ENCODE measurements around the gene LRP10. TPM values are rescaled to one million over a fixed set of nuclear protein-coding genes. Genes with fewer than 3 reads are reported as not detected.

LRP10 gene
- total RNA-seq, 3 donors from 2014 or later (not counting 1 experiment from before 2014, with no cell fraction given) = 97.8 to 118 (median 102) TPM

GRCh38 chr14:22830443-22831010 lies 41.0 kb upstream of the LRP10 start:
- peaks cover 16% of the 10 kb centered on the region in 2 donors for H3K4me1 Mint-ChIP-seq
- Histone ChIP-seq H3K9me3 (ENCODE audit: control insufficient read depth, insufficient read depth, low read length) (no peaks in the 10 kb centered on the region), H3K4me3 (ENCODE audit: low read length) (peak overlapping the region; percentile 61), H3K36me3 (ENCODE audit: control insufficient read depth, insufficient read depth, low read length) (peaks cover 9% of the 10 kb centered on the region), H3K27ac (ENCODE audit: low read length) (no peak overlapping the region), H3K27me3 (ENCODE audit: control insufficient read depth, insufficient read depth, low read length) (no peaks in the 10 kb centered on the region), H3K4me1 (ENCODE audit: control insufficient read depth, insufficient read depth, low read length) (peaks cover 13% of the 10 kb centered on the region)
- H3K9me3 Mint-ChIP-seq = no peaks in the 10 kb centered on the region
- WGBS (ENCODE audit: insufficient coverage) = 4% methylated on average over 2 of the region's 3 CpGs
- H3K4me3 Mint-ChIP-seq = peak overlapping the region; percentile 94
- intact Hi-C loops (cut with micrococcal nuclease) = no loop called here
- H3K36me3 Mint-ChIP-seq = no peaks in the 10 kb centered on the region
- ATAC-seq (no peak), DNase-seq (no peak)
- TF ChIP-seq CTCF (IDR thresholded peaks at IDR 0.05) = no peak
- H3K27me3 Mint-ChIP-seq (ENCODE audit: low read depth in 2 of 2) = peaks cover 5% of the 10 kb centered on the region in 2 donors
- H3K27ac Mint-ChIP-seq = peak overlapping the region; percentile 93 to 94

- no peak overlapping the region for H3K4me3 ChIP-seq (ENCODE audit: low read length)
- peaks cover 9% of the 10 kb centered on the region for H3K36me3 ChIP-seq (ENCODE audit: control insufficient read depth, insufficient read depth, low read length)
- TF ChIP-seq CTCF (IDR thresholded peaks at IDR 0.05) = no peak
- intact Hi-C loops (cut with micrococcal nuclease) = no loop called here
- Mint-ChIP-seq H3K27me3 (ENCODE audit: low read depth in 2 of 2) (peaks cover 24% of the 10 kb centered on the region in 2 donors), H3K4me1 (peaks cover 10 to 22% of the 10 kb centered on the region in 2 donors), H3K27ac (no peak overlapping the region), H3K4me3 (no peak overlapping the region), H3K9me3 (no peaks in the 10 kb centered on the region), H3K36me3 (no peaks in the 10 kb centered on the region)
- WGBS (ENCODE audit: insufficient coverage) = 97% methylated on average over 3 of the region's 3 CpGs
- H3K27me3 ChIP-seq (ENCODE audit: control insufficient read depth, insufficient read depth, low read length) = peaks cover 20% of the 10 kb centered on the region
- no peak overlapping the region for H3K27ac ChIP-seq (ENCODE audit: low read length)
- DNase-seq (no peak), ATAC-seq (no peak)
- no peaks in the 10 kb centered on the region for H3K9me3 ChIP-seq (ENCODE audit: control insufficient read depth, insufficient read depth, low read length)
- H3K4me1 ChIP-seq (ENCODE audit: control insufficient read depth, insufficient read depth, low read length) = peaks cover 16% of the 10 kb centered on the region
Observed at GRCh38 chr14:22835505-22835904, 36.0 kb upstream of the LRP10 start.

- Mint-ChIP-seq H3K27me3 (ENCODE audit: low read depth in 2 of 2) (peaks cover 24 to 31% of the 10 kb centered on the region in 2 donors), H3K4me1 (peaks cover 7 to 18% of the 10 kb centered on the region in 2 donors), H3K27ac (peak within 1 kb of the TSS in 1 of 2 donors; percentile 90), H3K36me3 (no peaks in the 10 kb centered on the region), H3K9me3 (no peaks in the 10 kb centered on the region), H3K4me3 (peak within 1 kb of the TSS; percentile 86)
- H3K36me3 ChIP-seq (ENCODE audit: control insufficient read depth, insufficient read depth, low read length) = peaks cover 9% of the 10 kb centered on the region
- TF ChIP-seq CTCF (IDR thresholded peaks at IDR 0.05) = no peak
- peaks cover 20% of the 10 kb centered on the region for H3K27me3 ChIP-seq (ENCODE audit: control insufficient read depth, insufficient read depth, low read length)
- H3K9me3 ChIP-seq (ENCODE audit: control insufficient read depth, insufficient read depth, low read length) = no peaks in the 10 kb centered on the region
- intact Hi-C loops (cut with micrococcal nuclease) = no loop called here
- H3K4me3 ChIP-seq (ENCODE audit: low read length) = peak within 1 kb of the TSS; percentile 30
- no peak for ATAC-seq
- no peak within 1 kb of the TSS for H3K27ac ChIP-seq (ENCODE audit: low read length)
- H3K4me1 ChIP-seq (ENCODE audit: control insufficient read depth, insufficient read depth, low read length) = peaks cover 15% of the 10 kb centered on the region
- 19% methylated on average over 45 of the region's 46 CpGs for WGBS (ENCODE audit: insufficient coverage)
- no peak for DNase-seq
Observed at GRCh38 chr14:22836301-22837113, 35.0 kb upstream of the LRP10 start, which contains the start of gene MMP14. Gene MMP14, plus strand, starts transcription at chr14:22836585. Its CDS starts 233 bp downstream, at chr14:22836818.
